GM18526 (cell line): Measurements from ENCODE around the gene MTFR1L.

Experiments
- POLR2A ChIP-seq: IDR thresholded peaks from 3 replicates; pipeline ENCODE4 v1.6.1; 2011; ENCODE audit not compliant: insufficient read length; ENCODE audit errors: extremely low read depth

Gene MTFR1L

DNA sequence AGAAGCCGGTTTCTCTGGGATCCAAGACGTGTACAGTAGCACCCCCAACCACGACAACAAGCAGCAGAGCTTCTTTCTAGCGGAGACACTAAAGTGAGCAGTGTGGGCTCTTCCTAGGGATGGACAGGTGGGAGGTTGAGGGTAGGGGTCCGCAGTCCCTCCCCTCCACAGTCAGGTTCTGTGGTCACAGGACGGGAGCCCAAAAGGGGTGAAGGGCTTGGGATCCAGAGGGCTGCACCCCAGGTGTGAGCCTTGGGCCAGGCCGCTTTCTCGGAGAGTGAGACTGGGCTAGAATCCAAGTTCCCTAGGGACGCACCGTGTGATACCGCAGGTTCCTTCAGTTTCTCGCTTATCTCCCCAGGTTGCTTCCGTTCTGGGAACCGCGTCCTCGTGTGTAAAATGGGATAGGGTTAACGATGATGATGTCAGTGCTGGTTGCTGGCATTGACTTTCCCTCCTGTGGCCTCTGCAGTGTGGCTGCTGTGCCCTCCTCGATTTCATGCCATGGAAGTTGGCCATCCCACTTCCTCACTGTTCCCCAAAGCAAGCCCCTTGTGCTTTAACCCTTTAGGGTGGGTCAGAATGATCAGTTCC lies 37.0 kb upstream of the MTFR1L start:
- no peak for TF ChIP-seq POLR2A

GRCh38 chr1:25784575-25785051 lies 35.1 kb upstream of the MTFR1L start:
- TF ChIP-seq POLR2A = no peak

DNA sequence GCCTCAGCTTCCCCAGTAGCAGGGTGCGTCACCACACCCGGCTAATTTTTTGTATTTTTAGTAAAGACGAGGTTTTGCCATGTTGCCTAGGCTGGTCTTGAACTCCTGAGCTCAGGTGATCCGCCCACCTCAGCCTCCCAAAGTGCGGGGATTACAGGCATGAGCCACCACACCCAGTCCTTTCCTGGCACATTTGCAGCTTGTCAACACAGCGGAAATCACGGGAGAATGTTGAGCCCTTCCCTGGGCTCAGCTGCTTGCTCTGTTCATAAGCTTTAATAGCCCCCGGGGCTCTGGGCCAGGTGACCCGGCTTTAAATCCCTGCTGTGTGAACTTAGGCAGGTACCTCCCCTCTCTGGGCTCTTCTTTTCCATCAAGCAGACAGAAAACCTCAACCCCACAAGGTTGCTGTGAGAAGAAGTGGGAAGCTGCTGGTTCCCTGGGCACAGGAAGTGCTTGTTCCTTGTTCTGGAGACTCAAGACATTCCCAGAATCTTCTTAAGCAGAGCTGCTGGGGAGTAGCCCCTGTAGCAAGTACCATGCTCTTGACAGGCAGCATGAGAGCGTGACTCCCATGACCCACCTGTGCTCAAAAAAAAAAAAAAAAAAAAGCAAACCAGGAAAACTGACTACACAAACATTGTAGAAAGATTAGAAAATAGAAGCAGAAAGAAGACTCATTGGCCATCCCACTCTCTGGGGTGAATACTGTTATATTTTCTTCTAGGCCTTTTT lies 34.3 kb upstream of the MTFR1L start:
- TF ChIP-seq POLR2A = no peak

DNA sequence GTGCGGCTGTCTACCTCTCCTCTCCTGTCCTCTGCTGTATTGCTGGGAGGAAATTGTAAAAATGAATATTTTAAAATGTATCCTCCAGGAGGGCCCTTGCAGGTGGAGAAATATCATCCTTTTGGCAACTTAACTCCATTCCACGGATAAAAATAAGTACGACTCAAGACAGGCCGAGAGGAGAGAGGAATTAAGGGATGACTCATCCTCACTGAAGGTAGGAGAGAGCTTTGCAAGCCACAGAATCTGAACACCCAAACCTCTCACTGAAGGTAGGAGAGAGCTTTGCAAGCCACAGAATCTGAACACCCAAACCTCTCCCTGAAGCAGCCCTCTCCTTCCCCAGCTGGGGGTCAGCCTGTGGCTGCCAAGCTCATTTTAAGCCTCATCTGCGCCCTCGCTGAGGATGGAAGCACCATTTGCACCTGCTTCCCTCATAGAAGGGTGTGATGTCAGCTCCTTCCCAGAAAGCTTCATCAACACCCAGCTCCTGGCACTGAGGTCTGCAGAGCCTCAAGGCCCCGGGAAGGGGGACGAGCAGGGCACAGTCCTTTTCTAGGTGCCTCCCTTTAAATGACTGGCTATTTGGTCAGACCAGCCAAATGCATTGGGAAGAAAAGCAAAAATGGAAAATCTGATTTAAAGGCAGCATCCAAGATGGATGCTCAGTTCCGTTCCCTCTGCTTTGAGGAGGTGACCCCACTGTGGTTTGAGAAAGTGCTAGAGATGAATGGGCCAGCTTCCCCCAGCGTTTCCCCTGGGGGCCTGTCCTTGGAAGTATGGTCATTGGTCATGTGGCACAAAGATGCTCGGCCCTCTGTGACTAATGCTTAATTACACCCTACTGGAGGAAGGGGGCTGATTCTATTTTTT lies 32.6 kb upstream of the MTFR1L start:
- no peak for TF ChIP-seq POLR2A

DNA sequence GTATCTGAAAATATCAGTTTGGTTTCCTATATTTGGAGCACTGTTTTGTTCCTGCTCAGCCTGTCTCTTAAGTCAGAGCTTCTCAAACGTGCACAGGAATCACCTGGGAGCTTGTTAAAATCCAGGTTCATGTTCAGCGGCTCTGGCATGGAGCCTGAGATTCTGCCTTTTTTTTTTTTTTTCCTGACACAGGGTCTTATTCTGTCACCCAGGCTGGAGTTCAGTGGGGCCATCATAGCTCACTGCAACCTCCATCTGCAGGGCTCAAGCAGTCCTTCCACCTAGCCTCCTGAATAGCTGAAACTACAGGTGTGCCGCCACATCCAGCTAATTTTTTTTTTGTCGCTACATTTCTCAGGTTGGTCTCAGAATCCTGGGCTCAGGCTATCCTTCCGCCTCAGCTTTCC lies 32.0 kb upstream of the MTFR1L start:
- no peak for TF ChIP-seq POLR2A

DNA sequence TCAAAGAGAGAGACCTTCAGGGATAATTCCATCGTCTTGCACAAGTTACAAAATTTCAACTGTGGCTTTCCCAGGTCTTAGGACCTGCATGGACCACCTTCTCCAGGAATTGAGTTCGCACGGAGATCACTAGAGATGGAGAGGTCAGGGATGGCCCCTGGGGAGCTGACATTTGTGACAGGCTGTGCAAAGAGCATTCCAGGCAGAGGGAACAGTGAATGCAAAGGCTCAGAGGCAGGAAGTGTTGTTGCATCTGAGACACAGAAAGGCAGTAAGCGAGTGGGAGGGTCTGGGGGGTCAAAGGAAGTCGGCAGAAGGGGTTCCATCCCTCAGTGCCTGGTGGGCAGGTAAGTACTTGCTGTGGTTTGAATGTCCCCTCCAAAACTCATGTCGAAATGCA lies 29.3 kb upstream of the MTFR1L start:
- TF ChIP-seq POLR2A = no peak

DNA sequence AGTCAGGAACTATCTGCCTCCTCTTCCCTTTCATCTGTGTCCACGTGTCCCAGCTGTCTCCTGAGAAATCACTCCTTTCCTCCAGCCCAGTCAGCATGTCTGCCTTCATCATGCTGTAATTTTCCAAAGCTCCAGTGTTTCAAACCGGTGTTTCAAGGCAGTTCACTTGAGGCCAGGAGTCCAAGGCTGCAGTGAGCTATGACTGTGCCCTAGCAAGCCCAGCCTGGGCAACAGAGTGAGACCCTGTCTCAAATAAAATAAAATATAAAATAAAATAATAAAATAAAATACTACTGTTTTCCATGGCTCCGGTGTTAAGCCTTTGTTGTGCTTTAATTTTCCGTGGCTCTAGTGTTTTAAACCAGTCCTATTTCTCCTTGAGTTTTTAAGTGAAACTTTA lies 27.6 kb upstream of the MTFR1L start:
- no peak for TF ChIP-seq POLR2A

DNA sequence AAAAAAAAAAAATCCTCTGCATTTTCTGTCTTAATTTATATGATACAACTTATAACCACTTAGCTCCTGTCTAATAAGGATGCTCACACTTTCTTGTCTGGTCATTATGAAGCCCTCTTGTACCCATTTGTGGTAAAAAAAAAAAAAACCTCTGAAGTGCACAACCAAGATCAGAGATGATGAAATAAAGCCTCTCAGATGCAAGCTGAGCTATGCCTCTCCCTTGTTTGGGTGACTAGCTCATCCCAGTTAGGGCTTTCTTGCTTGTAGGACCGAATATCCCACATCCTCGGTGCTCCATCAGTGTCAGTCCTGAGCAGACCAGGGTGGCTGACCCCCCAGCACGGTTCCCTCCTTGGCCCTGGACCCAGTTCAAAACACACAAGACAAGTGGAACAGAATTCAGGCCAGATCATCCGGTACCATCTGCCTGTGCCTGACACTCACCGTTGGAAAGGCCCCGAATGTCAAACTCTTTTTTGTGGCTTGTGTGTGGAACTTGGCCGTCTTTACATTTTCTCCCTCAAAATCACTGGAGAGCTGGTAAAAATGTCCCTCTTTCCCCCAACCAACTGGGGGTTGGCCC lies 26.1 kb upstream of the MTFR1L start:
- TF ChIP-seq POLR2A = no peak

DNA sequence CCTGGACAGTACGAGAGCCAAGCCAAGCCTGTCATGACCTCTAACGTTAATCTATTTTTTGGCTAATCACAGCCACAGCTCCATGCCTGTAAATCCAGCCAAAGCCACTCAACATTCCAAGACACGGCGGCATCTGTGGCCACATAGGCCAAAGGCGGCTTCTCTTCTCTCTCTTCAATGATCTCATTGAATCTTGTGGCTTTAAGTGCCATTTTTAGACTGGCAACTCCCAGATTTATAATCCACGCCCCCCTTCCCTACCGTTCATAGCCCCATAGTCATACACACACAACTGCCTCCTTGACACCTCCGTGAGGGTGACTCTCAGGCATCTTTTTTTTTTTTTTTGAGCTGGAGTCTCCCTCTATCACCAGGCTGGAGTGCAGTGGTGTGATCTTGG lies 25.4 kb upstream of the MTFR1L start:
- TF ChIP-seq POLR2A = no peak

- TF ChIP-seq POLR2A = no peak
These were observed 24.5 kb upstream of the MTFR1L start for GRCh38 chr1:25795211-25795610.

DNA sequence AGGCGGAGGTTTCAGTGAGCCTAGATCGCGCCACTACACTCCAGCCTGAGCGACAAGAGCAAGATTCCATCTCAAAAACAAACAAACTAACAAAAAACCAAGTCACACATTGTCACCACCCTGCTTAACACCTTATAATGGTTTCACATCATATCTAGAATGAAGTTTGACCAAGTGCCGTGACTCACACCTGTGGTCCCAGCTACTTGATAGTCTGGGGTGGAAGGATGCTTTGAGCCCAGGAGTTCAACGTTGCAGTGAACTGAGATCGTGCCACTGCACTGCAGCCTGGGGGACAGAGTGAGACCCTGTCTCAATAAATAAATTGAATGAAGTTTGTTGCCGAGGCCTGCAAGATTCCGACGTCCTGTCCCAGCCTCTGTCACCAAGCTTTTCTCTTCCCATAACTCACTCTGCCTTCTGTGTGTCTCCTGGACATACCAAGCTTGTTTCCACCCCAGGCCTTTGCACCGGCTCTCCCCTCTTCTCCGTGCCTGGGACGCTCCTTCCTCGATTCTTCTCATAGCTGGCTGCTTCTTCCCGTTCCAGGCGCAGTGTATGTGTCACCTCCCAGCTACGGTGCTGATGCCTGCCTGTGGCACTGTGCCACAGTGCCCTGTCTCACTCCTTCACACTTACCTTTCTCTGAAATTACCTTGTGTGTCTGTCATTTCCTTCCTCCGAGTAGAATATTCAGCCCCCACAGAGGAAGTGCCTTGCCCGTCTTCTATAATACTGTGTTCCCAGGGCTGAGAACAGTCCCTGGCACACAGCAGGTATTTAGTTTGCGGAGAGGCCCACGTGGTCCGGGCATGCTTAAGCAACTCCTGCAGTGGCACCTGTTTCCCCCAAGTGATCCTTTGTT lies 23.6 kb upstream of the MTFR1L start:
- TF ChIP-seq POLR2A = no peak

DNA sequence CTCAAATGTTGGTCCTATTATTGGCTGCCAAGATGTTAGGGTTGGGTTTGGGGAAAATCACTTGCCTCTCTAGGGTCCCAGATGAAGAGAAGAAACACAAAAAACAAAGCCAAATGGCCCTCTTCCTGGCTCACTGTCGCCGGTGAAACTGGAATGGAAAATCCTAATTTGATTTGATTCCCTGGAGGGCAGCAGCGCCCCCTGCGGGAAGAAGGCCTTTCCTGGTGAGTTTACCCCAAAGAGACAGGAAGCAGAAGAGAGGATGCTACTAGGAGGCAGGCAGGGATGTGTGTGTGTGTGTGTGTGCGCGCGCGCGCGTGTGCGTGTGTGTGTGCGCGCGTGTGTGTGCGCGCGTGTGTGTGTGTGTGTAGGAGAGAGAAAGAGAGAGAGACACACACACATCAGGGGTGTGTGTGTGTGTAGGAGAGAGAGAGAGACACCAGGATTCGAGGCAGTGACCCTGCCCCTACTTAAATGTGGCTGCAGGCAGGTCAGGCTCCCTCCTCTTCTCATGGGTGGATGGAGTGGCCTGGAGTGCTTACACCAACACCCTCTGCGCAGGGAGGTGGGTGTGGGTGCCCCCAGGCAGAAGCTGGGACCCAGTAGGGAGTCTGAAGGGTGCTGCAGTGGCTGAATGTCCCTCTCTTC lies 22.8 kb upstream of the MTFR1L start:
- TF ChIP-seq POLR2A = no peak

DNA sequence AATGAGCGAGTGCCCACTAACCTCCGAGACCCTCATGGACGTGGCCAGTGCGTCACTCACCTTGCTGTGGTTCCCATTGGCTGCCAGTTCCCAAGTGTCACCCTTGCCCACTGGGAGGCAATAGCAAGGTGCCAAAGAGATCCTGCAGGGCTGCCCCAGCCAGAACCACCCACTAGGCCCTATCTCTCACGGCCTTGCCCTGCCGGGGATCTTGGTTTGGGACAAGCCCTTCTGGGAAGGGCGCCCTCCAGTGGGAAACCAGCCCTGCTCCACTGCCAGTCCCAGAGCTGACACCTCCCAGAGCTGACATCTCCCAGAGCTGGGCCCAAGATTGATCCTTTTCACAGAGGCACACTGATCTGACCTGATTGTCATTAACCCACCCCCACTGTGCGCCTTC lies 21.8 kb upstream of the MTFR1L start:
- TF ChIP-seq POLR2A = no peak

DNA sequence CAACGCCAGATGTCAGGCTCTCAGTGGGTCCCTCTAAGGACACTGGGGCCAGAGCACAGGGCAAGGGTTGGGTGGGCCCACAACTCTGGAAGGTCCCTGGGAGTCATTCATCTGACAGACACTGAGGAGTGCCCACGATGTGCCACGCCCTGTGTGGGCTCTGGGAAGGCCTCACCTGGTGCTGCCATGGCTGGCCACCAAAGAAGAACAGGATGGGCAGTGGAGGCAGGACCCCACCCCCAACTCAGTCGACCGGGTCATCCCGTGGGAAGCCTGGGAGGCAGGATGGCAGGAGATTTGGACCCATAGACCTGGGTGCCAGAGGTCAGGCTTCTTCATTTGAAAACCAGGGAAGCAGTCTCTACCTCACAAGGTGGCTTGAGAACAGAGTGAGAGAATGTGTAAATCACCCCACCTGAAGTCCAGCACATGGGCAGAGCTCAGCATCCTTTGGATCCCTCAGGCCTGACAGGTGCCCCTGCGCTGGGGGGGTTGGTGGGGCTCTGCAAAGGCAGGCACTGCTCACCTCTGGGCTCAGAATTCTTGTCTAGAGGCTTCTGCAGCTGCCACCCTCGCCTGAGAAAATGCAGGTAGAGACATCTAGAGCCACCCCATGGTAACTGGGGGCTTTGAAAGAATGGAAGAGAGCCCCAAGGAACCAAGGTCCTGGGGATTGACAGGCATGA lies 20.9 kb upstream of the MTFR1L start:
- TF ChIP-seq POLR2A = no peak
